OCI-LY3 (cell line): ENCODE results near the gene NSUN5.

ENCODE experiments used
- EZH2phosphoT487 ChIP-seq: fragments of 200-600 bp; shearing (Covaris generic); IDR thresholded peaks from 2 replicates; pipeline ENCODE4 v1.6.1; 2018; ENCODE audit warnings: antibody characterized with exemption, mixed run types, low read depth
- TF ChIP-seq, protein P1 (sequence below): fragments of 200-600, 300-600 bp; sonication (generic); IDR thresholded peaks from 2 replicates; pipeline ENCODE4 v1.5.1; 2014; ENCODE audit warnings: antibody characterized with exemption, low read length, low read depth

- TF ChIP-seq, protein P1, sequence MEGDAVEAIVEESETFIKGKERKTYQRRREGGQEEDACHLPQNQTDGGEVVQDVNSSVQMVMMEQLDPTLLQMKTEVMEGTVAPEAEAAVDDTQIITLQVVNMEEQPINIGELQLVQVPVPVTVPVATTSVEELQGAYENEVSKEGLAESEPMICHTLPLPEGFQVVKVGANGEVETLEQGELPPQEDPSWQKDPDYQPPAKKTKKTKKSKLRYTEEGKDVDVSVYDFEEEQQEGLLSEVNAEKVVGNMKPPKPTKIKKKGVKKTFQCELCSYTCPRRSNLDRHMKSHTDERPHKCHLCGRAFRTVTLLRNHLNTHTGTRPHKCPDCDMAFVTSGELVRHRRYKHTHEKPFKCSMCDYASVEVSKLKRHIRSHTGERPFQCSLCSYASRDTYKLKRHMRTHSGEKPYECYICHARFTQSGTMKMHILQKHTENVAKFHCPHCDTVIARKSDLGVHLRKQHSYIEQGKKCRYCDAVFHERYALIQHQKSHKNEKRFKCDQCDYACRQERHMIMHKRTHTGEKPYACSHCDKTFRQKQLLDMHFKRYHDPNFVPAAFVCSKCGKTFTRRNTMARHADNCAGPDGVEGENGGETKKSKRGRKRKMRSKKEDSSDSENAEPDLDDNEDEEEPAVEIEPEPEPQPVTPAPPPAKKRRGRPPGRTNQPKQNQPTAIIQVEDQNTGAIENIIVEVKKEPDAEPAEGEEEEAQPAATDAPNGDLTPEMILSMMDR: no peak
- no peak for TF ChIP-seq EZH2phosphoT487
These were observed 29.7 kb upstream of the NSUN5 start for GRCh38 chr7:73338321-73338720.
